ENCODE data around the gene SF3B4. TPM values are rescaled to one million over a fixed set of nuclear protein-coding genes. Genes with fewer than 3 reads are reported as not detected.
A peak's percentile ranks its signal among the peaks of the same experiment; 100 is the strongest.

Gene SF3B4
- 119 and 122 TPM in 2 replicates for total RNA-seq (2021; fragmentation: NEBNext Ultra II Directional; extraction: Animal tissue kit (Norgen Biotek cat#: 25700))
- 81.1 and 114 TPM in 2 replicates for polyA plus RNA-seq (2011; rRNA removed)
- 29.8 TPM for polyA plus RNA-seq (2011; cell fraction: cytosol; rRNA removed)
- polyA plus RNA-seq (2011; cell fraction: nucleus; rRNA removed): 46.9 TPM
- 88.9 to 125 TPM (median 103 TPM) in 4 replicates for polyA plus RNA-seq (2012, experiment 1 of 2)
- polyA plus RNA-seq (2012, experiment 2 of 2): 140 TPM
- 98.2 TPM for polyA plus RNA-seq (2013, experiment 1 of 2)
- 100 TPM for polyA plus RNA-seq (2013, experiment 2 of 2)
- 43.8 and 64.2 TPM in 2 replicates for polyA minus RNA-seq (2011; rRNA and poly(A)+ RNA removed)
- polyA minus RNA-seq (2011; cell fraction: cytosol; rRNA and poly(A)+ RNA removed): 42.7 TPM
- 32.3 TPM for polyA minus RNA-seq (2011; cell fraction: nucleus; rRNA and poly(A)+ RNA removed)
- long read RNA-seq, experiment 1, transcript SF3B4-201 (6 exons, 2,085 nt): major isoform, 115 of 191 reads
- long read RNA-seq, experiment 1, partial matches to known transcripts: 62 of 191 reads
- long read RNA-seq, experiment 1, other reads (novel, unspliced or antisense): 14 of 191 reads
- long read RNA-seq, experiment 2, transcript SF3B4-201 (6 exons, 2,085 nt): major isoform, 64 of 65 reads
- long read RNA-seq, experiment 2, partial matches to known transcripts: 0 of 65 reads
- long read RNA-seq, experiment 2, other reads (novel, unspliced or antisense): 1 of 65 reads

GRCh38 chr1:149927563-149928400, at the start of gene SF3B4:
SF3B4 (minus strand) TSS chr1:149927803; CDS start chr1:149927759, 44 bp downstream.
- no peaks in the 10 kb centered on the region for H3K27me3 ChIP-seq (replicated peaks in 1 of 4; ENCODE audit: control insufficient read depth in 3 of 4, extremely low read depth in 1 of 4, insufficient read depth in 3 of 4, low read length in 3 of 4)
- peaks cover 0 to 8% (median 4%) of the 10 kb centered on the region in 4 experiments; a peak in 4 of 7 replicates for H3K4me1 ChIP-seq (replicated peaks in 1 of 4; ENCODE audit: control insufficient read depth in 3 of 4, insufficient read depth in 4 of 4, low read length in 3 of 4)
- peaks cover 8 to 28% of the 10 kb centered on the region in 2 experiments for H3K79me2 ChIP-seq (ENCODE audit: control insufficient read depth in 1 of 2, insufficient read depth in 2 of 2, low read length in 2 of 2)
- peak within 1 kb of the TSS; percentile 85 to 95 (median 94) for H3K4me3 ChIP-seq (ENCODE audit: extremely low read depth in 1 of 4, insufficient read depth in 2 of 4, low read depth in 3 of 4, low read length in 4 of 4)
- H3K9me3 ChIP-seq (ENCODE audit: insufficient read depth in 2 of 2, low read depth in 1 of 2, low read length in 1 of 2): no peaks in the 10 kb centered on the region
- DNase-seq (ENCODE audit: low read depth in 1 of 2, low spot score in 2 of 2) (peak in 1 of 2 experiments; percentile 92), FAIRE-seq (peak; percentile 39)
- peak within 1 kb of the TSS; percentile 91 for H3K18ac ChIP-seq (ENCODE audit: extremely low read depth, low read length)
- H3K9ac ChIP-seq (replicated peaks in 1 of 4; ENCODE audit: extremely low read depth in 1 of 4, low read depth in 3 of 4, low read length in 3 of 4): peak within 1 kb of the TSS; percentile 81 to 97 (median 90)
- H2AFZ ChIP-seq (ENCODE audit: low read length): no peak within 1 kb of the TSS; the same call in 1 of the 2 replicates
- ChIA-PET POLR2A (ENCODE audit: partially characterized antibody) (interaction anchor here (0.8 to 4.3 kb wide), 14 partner anchors 10 to 259 kb away, joined by 3 to 60 read pairs (median 5); partner anchors contain the start of genes BOLA1, MTMR11, OTUD7B and SV2A), CTCF (ENCODE audit: partially characterized antibody) (interaction anchor here (0.7 kb wide), 1 partner anchor 39 kb away, joined by 3 read pairs; no protein-coding TSS in a partner anchor)
- H3K4ac ChIP-seq (replicated peaks; ENCODE audit: insufficient read length, low read depth, low read length): peak within 1 kb of the TSS; percentile 30
- H3K79me1 ChIP-seq (ENCODE audit: low read depth, low read length): peaks cover 5% of the 10 kb centered on the region
- peak within 1 kb of the TSS; percentile 74 for H3K14ac ChIP-seq (ENCODE audit: insufficient read length)
- H4K91ac ChIP-seq (replicated peaks; ENCODE audit: insufficient read length, low read length): peak within 1 kb of the TSS; percentile 18
- H3K36me3 ChIP-seq (ENCODE audit: control insufficient read depth in 2 of 4, insufficient read depth in 4 of 4, low read length in 3 of 4): peaks cover 19 to 40% (median 36%) of the 10 kb centered on the region in 4 experiments
- WGBS, 2 experiments (ENCODE audit: extremely low coverage in 1 of 2, insufficient coverage in 1 of 2, insufficient read length in 1 of 2, insufficient replicate concordance in 2 of 2, low coverage in 1 of 2, low lambda C conversion rate in 2 of 2, missing lambda C conversion rate in 1 of 2): 0% methylated on average over 43 of the region's 47 CpGs; no CpG with 5 or more reads in 1 of the 2 experiments
- peak within 1 kb of the TSS; percentile 44; the same call in 1 of the 2 replicates for H2BK12ac ChIP-seq (ENCODE audit: low read depth, low read length)
- no peak within 1 kb of the TSS for H2AK5ac ChIP-seq (ENCODE audit: low read depth, low read length)
- H2BK120ac ChIP-seq (replicated peaks; ENCODE audit: low read depth, low read length): no peak within 1 kb of the TSS
- H3K27ac ChIP-seq (ENCODE audit: low read depth, low read length): peak within 1 kb of the TSS; percentile 90
- H2BK20ac ChIP-seq (ENCODE audit: low read length): no peak within 1 kb of the TSS
- peak within 1 kb of the TSS; percentile 87 to 90 for H3K4me2 ChIP-seq (ENCODE audit: insufficient read depth in 1 of 2, low read depth in 2 of 2, low read length in 2 of 2)
- H2BK15ac ChIP-seq (ENCODE audit: low read length): no peak within 1 kb of the TSS
- H3K23me2 ChIP-seq (ENCODE audit: low read depth, low read length): peaks cover 5% of the 10 kb centered on the region
- H4K20me1 ChIP-seq (replicated peaks in 1 of 2; ENCODE audit: control insufficient read depth in 1 of 2, insufficient read depth in 2 of 2, low read length in 2 of 2): no peaks in the 10 kb centered on the region
- H4K8ac ChIP-seq (ENCODE audit: extremely low read depth, insufficient read depth, low read length): peak within 1 kb of the TSS; percentile 98
- H3K56ac ChIP-seq (replicated peaks; ENCODE audit: insufficient read length, low read depth, low read length): peak within 1 kb of the TSS; percentile 71
- peak within 1 kb of the TSS; percentile 86 for H4K5ac ChIP-seq (ENCODE audit: insufficient read length, low read depth, low read length)
- peak within 1 kb of the TSS; percentile 89 for H2BK5ac ChIP-seq (ENCODE audit: low read depth, low read length)
- no peak within 1 kb of the TSS for H3K23ac ChIP-seq (ENCODE audit: insufficient read length)
- TF ChIP-seq TBP (IDR thresholded peaks at IDR 0.05; ENCODE audit: low read depth, low read length) (peak; percentile 69), TAF1 (IDR thresholded peaks at IDR 0.05; ENCODE audit: low read depth, low read length) (peak; percentile 88), MAX (IDR thresholded peaks at IDR 0.05) (no peak), BRCA1 (IDR thresholded peaks at IDR 0.05; ENCODE audit: low read depth, low read length) (no peak), NRF1 (IDR thresholded peaks at IDR 0.05; ENCODE audit: low read depth, low read length) (no peak), RNF2 (IDR thresholded peaks at IDR 0.05; ENCODE audit: borderline replicate concordance, low read depth, low read length, missing control alignments, poor library complexity, severe bottlenecking) (no peak), FOSL1 (IDR thresholded peaks at IDR 0.05; ENCODE audit: insufficient read depth, low read depth, low read length) (no peak), SP2 (IDR thresholded peaks at IDR 0.05; ENCODE audit: low read length) (no peak)

Data from H1 (cell line).